Liver (tissue), 9 donors: ENCODE measurements around the gene TUFT1. TPM values are rescaled to one million over a fixed set of nuclear protein-coding genes. Genes with fewer than 3 reads are reported as not detected.

Source experiments
- DNase-seq: peaks from one replicate; pipeline ENCODE4 v3.0.0-alpha.2; 2017; ENCODE audit warnings: low spot score
- H3K27ac ChIP-seq, 2 donors: one replicate each; pipeline ENCODE4 v1.7.0; 2013; ENCODE audit warnings: inconsistent platforms in 2 of 2, low read length in 2 of 2, control low read depth in 1 of 2, low read depth in 1 of 2, mild to moderate bottlenecking in 1 of 2
- H3K27me3 ChIP-seq, 4 donors: one replicate each; pipeline versions ENCODE4 v1.6.1 to v1.7.0; 2013; ENCODE audit warnings: low read length in 3 of 4, inconsistent platforms in 1 of 4, mild to moderate bottlenecking in 1 of 4, moderate library complexity in 1 of 4; ENCODE audit not compliant: control insufficient read depth in 4 of 4, insufficient read depth in 4 of 4
- H3K36me3 ChIP-seq, 4 donors: one replicate each; pipeline versions ENCODE4 v1.6.1 to v1.7.0; 2013; ENCODE audit warnings: low read length in 3 of 4, mild to moderate bottlenecking in 3 of 4, low read depth in 1 of 4, moderate library complexity in 1 of 4; ENCODE audit not compliant: control insufficient read depth in 4 of 4, insufficient read depth in 3 of 4
- H3K4me1 ChIP-seq, 4 donors: one replicate each; pipeline versions ENCODE4 v1.6.1 to v1.7.0; 2013; ENCODE audit warnings: low read length in 3 of 4, mild to moderate bottlenecking in 3 of 4, moderate library complexity in 1 of 4; ENCODE audit not compliant: control insufficient read depth in 4 of 4, insufficient read depth in 4 of 4
- H3K4me3 ChIP-seq, 3 donors: one replicate each; pipeline versions ENCODE4 v1.6.1 to v1.7.0; 2013; ENCODE audit warnings: low read length in 3 of 3, control low read depth in 1 of 3, low read depth in 1 of 3, mild to moderate bottlenecking in 1 of 3
- H3K9ac ChIP-seq, 2 donors: one replicate each; pipeline ENCODE4 v1.7.0; 2013; ENCODE audit warnings: low read length in 2 of 2, mild to moderate bottlenecking in 2 of 2, moderate library complexity in 2 of 2, control low read depth in 1 of 2, low read depth in 1 of 2
- H3K9me3 ChIP-seq, 4 donors: one replicate each; pipeline versions ENCODE4 v1.6.1 to v1.7.0; 2013; ENCODE audit warnings: low read length in 3 of 4; ENCODE audit not compliant: control insufficient read depth in 4 of 4
- EGR1 ChIP-seq, 2 donors: IDR thresholded peaks; 2 replicates each; pipeline ENCODE4 v1.6.1; 2016 to 2018; ENCODE audit warnings: antibody characterized with exemption in 2 of 2, low read depth in 2 of 2
- GABPA ChIP-seq, 2 donors: IDR thresholded peaks in 1 of 2; conservative IDR thresholded peaks in 1 of 2; 2 replicates each; pipeline ENCODE4 v1.6.1; 2016; ENCODE audit warnings: antibody characterized with exemption in 2 of 2, mild to moderate bottlenecking in 1 of 2, moderate library complexity in 1 of 2
- HNF4A ChIP-seq, 2 donors: conservative IDR thresholded peaks; 2 replicates each; pipeline ENCODE4 v1.6.1; 2016; ENCODE audit warnings: antibody characterized with exemption in 2 of 2, mild to moderate bottlenecking in 2 of 2
- HNF4G ChIP-seq: IDR thresholded peaks from 2 replicates; pipeline ENCODE4 v1.6.1; 2016; ENCODE audit warnings: antibody characterized with exemption
- JUND ChIP-seq, 2 donors: IDR thresholded peaks; 2 replicates each; pipeline ENCODE4 v1.6.1; 2016; ENCODE audit warnings: antibody characterized with exemption in 2 of 2
- NR2F2 ChIP-seq: IDR thresholded peaks from 2 replicates; pipeline ENCODE4 v1.6.1; 2016; ENCODE audit warnings: antibody characterized with exemption
- SP1 ChIP-seq: IDR thresholded peaks from 2 replicates; pipeline ENCODE4 v1.6.1; 2018; ENCODE audit warnings: antibody characterized with exemption, mild to moderate bottlenecking
- TAF1 ChIP-seq: conservative IDR thresholded peaks from 2 replicates; pipeline ENCODE4 v1.6.1; 2016; ENCODE audit warnings: antibody characterized with exemption, mild to moderate bottlenecking
- YY1 ChIP-seq: IDR thresholded peaks from 2 replicates; pipeline ENCODE4 v1.6.1; 2016; ENCODE audit warnings: antibody characterized with exemption, mild to moderate bottlenecking
- WGBS: extraction: QIAGEN DNeasy Blood & Tissue Kit; methylation state at CpG from one replicate; pipeline ENCODE4 v1.1.7; 2013; 5-methylcytosine and 5-hydroxymethylcytosine counted together
- polyA plus RNA-seq, 2 donors: library from polyadenylated mRNA; stranded (reverse) in 1 of 2; unstranded in 1 of 2; fragments of 200-250 nt in 1 of 2; fragments of >200 nt in 1 of 2; fragmentation: Nextera tagmentation in 1 of 2; extraction: Ambion mirVana in 1 of 2; gene quantifications; one replicate each; pipeline versions ENCODE4 v1.2.1 to v1.2.3, GENCODE V29; 2013 to 2015
- total RNA-seq, 2 donors: library from RNA; depleted of rRNA; stranded (reverse); fragments of >200 nt; gene quantifications; one replicate each; pipeline ENCODE4 v1.2.3, GENCODE V29; 2014
- TF ChIP-seq, protein P1 (sequence below): IDR thresholded peaks from 2 replicates; pipeline ENCODE4 v1.6.1; 2016; ENCODE audit warnings: antibody characterized with exemption, mild to moderate bottlenecking
- TF ChIP-seq, protein P2 (sequence below): IDR thresholded peaks from 2 replicates; pipeline ENCODE4 v1.6.1; 2016; ENCODE audit warnings: antibody characterized with exemption
- TF ChIP-seq, protein P3 (sequence below): IDR thresholded peaks from 2 replicates; pipeline ENCODE4 v1.6.1; 2016; ENCODE audit warnings: antibody characterized with exemption
- TF ChIP-seq, protein P4 (sequence below): IDR thresholded peaks from 2 replicates; pipeline ENCODE4 v1.6.1; 2016; ENCODE audit warnings: antibody characterized with exemption
- donor health status: healthy.
- donor health status: healthy.
- donor health status: healthy.
- donor health status: healthy.
- donor health status: healthy.

TUFT1 gene
- total and polyA plus RNA-seq, 4 donors = 1.7 to 4.8 (median 3.0) TPM

DNA sequence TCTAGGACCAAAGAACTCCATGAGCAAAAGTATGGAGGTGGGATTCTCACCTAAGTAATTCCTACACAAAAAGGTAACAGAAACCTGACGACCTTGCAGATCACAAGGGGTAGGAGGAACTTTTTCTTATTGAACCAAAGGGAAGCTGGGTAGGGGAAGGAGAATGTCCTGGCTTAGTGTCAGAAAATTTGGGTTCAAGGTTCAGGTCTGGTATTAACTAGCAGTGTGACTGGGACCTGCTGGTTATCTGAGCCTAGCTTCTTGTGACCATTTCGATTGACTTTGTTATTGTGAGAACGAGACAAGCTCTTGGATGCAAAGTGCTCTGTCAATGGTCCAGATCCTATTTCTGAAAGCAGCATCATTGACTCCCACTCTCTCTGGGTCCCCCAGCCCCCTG, 66.7 kb downstream of the TUFT1 start:
- WGBS = 76% methylated on average over 3 of the region's 3 CpGs
- Histone ChIP-seq H3K27me3 (no peaks in the 10 kb centered on the region), H3K27ac (no peak overlapping the region), H3K36me3 (no peaks in the 10 kb centered on the region), H3K9me3 (no peaks in the 10 kb centered on the region), H3K9ac (no peak overlapping the region), H3K4me3 (no peak overlapping the region), H3K4me1 (peaks cover 0 to 4% (median 0%) of the 10 kb centered on the region in 4 donors)
- TF ChIP-seq HNF4G (no peak), EGR1 (IDR thresholded peaks at IDR 0.05; ENCODE audit: low read depth in 2 of 2) (no peak)
- DNase-seq = no peak

DNA sequence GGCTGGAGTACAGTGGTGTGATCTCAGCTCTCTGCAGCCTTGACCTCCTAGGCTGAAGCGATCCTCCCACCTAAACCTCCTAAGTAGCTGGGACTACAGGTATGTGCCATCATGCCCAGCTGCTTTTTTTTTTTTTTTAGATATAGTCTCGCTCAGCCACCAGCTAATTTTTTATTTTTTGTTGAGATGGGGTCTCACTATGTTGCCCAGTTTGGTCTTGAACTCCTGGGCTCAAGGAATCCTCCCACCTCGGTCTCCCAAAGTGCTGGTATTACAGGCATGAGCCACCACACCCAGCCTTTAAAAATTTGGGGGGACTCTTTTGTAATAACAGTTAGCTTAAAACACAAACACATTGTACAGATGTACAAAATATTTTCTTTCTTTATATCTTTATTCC, 70.0 kb downstream of the TUFT1 start:
- peaks cover 0 to 14% (median 5%) of the 10 kb centered on the region in 4 donors for H3K4me1 ChIP-seq
- no peak for DNase-seq
- H3K4me3 ChIP-seq = no peak overlapping the region
- H3K36me3 ChIP-seq = no peaks in the 10 kb centered on the region
- 92% methylated on average over 3 of the region's 3 CpGs for WGBS
- no peaks in the 10 kb centered on the region for H3K27me3 ChIP-seq
- H3K9me3 ChIP-seq = no peaks in the 10 kb centered on the region
- no peak overlapping the region for H3K9ac ChIP-seq
- no peak for TF ChIP-seq JUND (IDR thresholded peaks at IDR 0.05)
- TF ChIP-seq, protein P1, sequence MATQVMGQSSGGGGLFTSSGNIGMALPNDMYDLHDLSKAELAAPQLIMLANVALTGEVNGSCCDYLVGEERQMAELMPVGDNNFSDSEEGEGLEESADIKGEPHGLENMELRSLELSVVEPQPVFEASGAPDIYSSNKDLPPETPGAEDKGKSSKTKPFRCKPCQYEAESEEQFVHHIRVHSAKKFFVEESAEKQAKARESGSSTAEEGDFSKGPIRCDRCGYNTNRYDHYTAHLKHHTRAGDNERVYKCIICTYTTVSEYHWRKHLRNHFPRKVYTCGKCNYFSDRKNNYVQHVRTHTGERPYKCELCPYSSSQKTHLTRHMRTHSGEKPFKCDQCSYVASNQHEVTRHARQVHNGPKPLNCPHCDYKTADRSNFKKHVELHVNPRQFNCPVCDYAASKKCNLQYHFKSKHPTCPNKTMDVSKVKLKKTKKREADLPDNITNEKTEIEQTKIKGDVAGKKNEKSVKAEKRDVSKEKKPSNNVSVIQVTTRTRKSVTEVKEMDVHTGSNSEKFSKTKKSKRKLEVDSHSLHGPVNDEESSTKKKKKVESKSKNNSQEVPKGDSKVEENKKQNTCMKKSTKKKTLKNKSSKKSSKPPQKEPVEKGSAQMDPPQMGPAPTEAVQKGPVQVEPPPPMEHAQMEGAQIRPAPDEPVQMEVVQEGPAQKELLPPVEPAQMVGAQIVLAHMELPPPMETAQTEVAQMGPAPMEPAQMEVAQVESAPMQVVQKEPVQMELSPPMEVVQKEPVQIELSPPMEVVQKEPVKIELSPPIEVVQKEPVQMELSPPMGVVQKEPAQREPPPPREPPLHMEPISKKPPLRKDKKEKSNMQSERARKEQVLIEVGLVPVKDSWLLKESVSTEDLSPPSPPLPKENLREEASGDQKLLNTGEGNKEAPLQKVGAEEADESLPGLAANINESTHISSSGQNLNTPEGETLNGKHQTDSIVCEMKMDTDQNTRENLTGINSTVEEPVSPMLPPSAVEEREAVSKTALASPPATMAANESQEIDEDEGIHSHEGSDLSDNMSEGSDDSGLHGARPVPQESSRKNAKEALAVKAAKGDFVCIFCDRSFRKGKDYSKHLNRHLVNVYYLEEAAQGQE = no peak
- TF ChIP-seq, protein P2, sequence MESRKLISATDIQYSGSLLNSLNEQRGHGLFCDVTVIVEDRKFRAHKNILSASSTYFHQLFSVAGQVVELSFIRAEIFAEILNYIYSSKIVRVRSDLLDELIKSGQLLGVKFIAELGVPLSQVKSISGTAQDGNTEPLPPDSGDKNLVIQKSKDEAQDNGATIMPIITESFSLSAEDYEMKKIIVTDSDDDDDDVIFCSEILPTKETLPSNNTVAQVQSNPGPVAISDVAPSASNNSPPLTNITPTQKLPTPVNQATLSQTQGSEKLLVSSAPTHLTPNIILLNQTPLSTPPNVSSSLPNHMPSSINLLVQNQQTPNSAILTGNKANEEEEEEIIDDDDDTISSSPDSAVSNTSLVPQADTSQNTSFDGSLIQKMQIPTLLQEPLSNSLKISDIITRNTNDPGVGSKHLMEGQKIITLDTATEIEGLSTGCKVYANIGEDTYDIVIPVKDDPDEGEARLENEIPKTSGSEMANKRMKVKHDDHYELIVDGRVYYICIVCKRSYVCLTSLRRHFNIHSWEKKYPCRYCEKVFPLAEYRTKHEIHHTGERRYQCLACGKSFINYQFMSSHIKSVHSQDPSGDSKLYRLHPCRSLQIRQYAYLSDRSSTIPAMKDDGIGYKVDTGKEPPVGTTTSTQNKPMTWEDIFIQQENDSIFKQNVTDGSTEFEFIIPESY = no peak
- no peak for TF ChIP-seq SP1
- TF ChIP-seq, protein P3, sequence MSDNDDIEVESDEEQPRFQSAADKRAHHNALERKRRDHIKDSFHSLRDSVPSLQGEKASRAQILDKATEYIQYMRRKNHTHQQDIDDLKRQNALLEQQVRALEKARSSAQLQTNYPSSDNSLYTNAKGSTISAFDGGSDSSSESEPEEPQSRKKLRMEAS = no peak
- no peak for TF ChIP-seq GABPA (IDR thresholded peaks at IDR 0.05 in 1 of 2, conservative IDR thresholded peaks at IDR 0.05 in 1 of 2)
- TF ChIP-seq, protein P4, sequence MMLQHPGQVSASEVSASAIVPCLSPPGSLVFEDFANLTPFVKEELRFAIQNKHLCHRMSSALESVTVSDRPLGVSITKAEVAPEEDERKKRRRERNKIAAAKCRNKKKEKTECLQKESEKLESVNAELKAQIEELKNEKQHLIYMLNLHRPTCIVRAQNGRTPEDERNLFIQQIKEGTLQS = no peak
- TF ChIP-seq HNF4A (conservative IDR thresholded peaks at IDR 0.05) = no peak
- TF ChIP-seq TAF1 = no peak
- no peak for TF ChIP-seq NR2F2
- TF ChIP-seq YY1 = no peak
- no peak overlapping the region for H3K27ac ChIP-seq
